Kidney (tissue), 14 donors: ENCODE data around the gene PRR3. TPM values are rescaled to one million over a fixed set of nuclear protein-coding genes. Genes with fewer than 3 reads are reported as not detected.
"Not testable (repeated sequence)": the region's sequence is repeated elsewhere in the genome, so short reads cannot be mapped to it uniquely, and the experiment has no call there.

Source experiments
- DNase-seq, 5 donors: peaks; one replicate each; pipeline ENCODE4 v3.0.0-alpha.2; 2013 to 2020
- FAIRE-seq: peaks from 2 replicates; lab custom pipeline; 2012; peaks lifted over from hg19 to GRCh38; lab: Jason Lieb, UNC
- H3K27ac ChIP-seq, 2 donors: one replicate each; pipeline ENCODE4 v1.7.0; 2013; ENCODE audit warnings: low read depth in 2 of 2, low read length in 2 of 2, inconsistent platforms in 1 of 2
- H3K27me3 ChIP-seq: one replicate; pipeline ENCODE4 v1.7.1; 2013; ENCODE audit warnings: low read length, inconsistent platforms; ENCODE audit not compliant: control insufficient read depth, insufficient read depth
- H3K36me3 ChIP-seq, 3 donors: one replicate each; pipeline versions ENCODE4 v1.7.0 to v1.7.1; 2013; ENCODE audit warnings: low read length in 3 of 3, control low read depth in 1 of 3, inconsistent platforms in 1 of 3; ENCODE audit not compliant: insufficient read depth in 3 of 3, control insufficient read depth in 2 of 3
- H3K4me1 ChIP-seq, 3 donors: one replicate each; pipeline versions ENCODE4 v1.7.0 to v1.7.1; 2013; ENCODE audit warnings: low read length in 3 of 3, inconsistent platforms in 1 of 3, low read depth in 1 of 3; ENCODE audit not compliant: control insufficient read depth in 2 of 3, insufficient read depth in 2 of 3
- H3K4me3 ChIP-seq, 3 donors: one replicate each; pipeline versions ENCODE4 v1.7.0 to v1.8.1; 2013; ENCODE audit warnings: low read length in 3 of 3, control low read depth in 1 of 3, inconsistent platforms in 1 of 3
- H3K9ac ChIP-seq, 3 donors: one replicate each; pipeline versions ENCODE4 v1.7.0 to v1.7.1; 2013; ENCODE audit warnings: low read length in 3 of 3, control low read depth in 1 of 3, inconsistent platforms in 1 of 3
- H3K9me3 ChIP-seq, 3 donors: one replicate each; pipeline versions ENCODE4 v1.7.0 to v1.7.1; 2013; ENCODE audit warnings: low read length in 3 of 3, control low read depth in 1 of 3, inconsistent platforms in 1 of 3; ENCODE audit not compliant: control insufficient read depth in 2 of 3, insufficient read depth in 1 of 3
- intact Hi-C: fragments of 100-400 bp; cut with DNase I; formaldehyde crosslinking; loops from one replicate; pipeline ENCODE4 v1.11.1; 2022
- polyA plus RNA-seq: library from polyadenylated mRNA; stranded (reverse); fragments of 350-450 nt; fragmentation: Illumina TruSeq; extraction: RNeasy Lipid Tissue Mini Kit (QIAGEN cat#74804); gene quantifications from one replicate; pipeline ENCODE4 v1.2.3, GENCODE V29; 2014; ENCODE audit warnings: low read depth, low replicate concordance; ENCODE audit not compliant: insufficient read depth
- total RNA-seq: library from RNA; stranded (reverse); fragmentation: NEBNext Ultra II Directional; extraction: Animal tissue kit (Norgen Biotek cat#: 25700); gene quantifications from one replicate; pipeline ENCODE4 v1.2.1, GENCODE V29; 2021
- TF ChIP-seq, protein P1 (sequence below): IDR thresholded peaks from 3 replicates; pipeline ENCODE4 v1.5.1; 2012; ENCODE audit warnings: mild to moderate bottlenecking, moderate library complexity, borderline replicate concordance; ENCODE audit not compliant: insufficient read depth; ENCODE audit errors: extremely low read depth
- donor health status: control.
- donor health status: control.
- donor health status: control.
- donor health status: control.
- donor health status: control.
- donor health status: DM: yes; HTN: yes; CAD: no.
- donor health status: Normal renal cell carcinoma (clear cell type).

The PRR3 gene
- total and polyA plus RNA-seq, 2 donors from 2014 or later: 7.9 to 9.3 TPM

- TF ChIP-seq, protein P1, sequence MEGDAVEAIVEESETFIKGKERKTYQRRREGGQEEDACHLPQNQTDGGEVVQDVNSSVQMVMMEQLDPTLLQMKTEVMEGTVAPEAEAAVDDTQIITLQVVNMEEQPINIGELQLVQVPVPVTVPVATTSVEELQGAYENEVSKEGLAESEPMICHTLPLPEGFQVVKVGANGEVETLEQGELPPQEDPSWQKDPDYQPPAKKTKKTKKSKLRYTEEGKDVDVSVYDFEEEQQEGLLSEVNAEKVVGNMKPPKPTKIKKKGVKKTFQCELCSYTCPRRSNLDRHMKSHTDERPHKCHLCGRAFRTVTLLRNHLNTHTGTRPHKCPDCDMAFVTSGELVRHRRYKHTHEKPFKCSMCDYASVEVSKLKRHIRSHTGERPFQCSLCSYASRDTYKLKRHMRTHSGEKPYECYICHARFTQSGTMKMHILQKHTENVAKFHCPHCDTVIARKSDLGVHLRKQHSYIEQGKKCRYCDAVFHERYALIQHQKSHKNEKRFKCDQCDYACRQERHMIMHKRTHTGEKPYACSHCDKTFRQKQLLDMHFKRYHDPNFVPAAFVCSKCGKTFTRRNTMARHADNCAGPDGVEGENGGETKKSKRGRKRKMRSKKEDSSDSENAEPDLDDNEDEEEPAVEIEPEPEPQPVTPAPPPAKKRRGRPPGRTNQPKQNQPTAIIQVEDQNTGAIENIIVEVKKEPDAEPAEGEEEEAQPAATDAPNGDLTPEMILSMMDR: no peak
- H3K36me3 ChIP-seq: no peaks in the 10 kb centered on the region
- no peaks in the 10 kb centered on the region for H3K4me1 ChIP-seq
- no peaks in the 10 kb centered on the region for H3K9me3 ChIP-seq
- no peak overlapping the region for H3K9ac ChIP-seq
- FAIRE-seq (no peak), DNase-seq (no peak)
- no peak overlapping the region for H3K4me3 ChIP-seq
- intact Hi-C loops: no loop called here
- H3K27ac ChIP-seq: no peak overlapping the region
- no peaks in the 10 kb centered on the region for H3K27me3 ChIP-seq
These were observed 36.6 kb upstream of the PRR3 start for GRCh38 chr6:30520522-30520921.

- H3K27ac ChIP-seq, FAIRE-seq, H3K9ac ChIP-seq, H3K27me3 ChIP-seq, H3K36me3 ChIP-seq, H3K9me3 ChIP-seq, H3K4me3 ChIP-seq, H3K4me1 ChIP-seq, intact Hi-C loops, DNase-seq: not testable (repeated sequence)
These were observed 36.0 kb upstream of the PRR3 start for GRCh38 chr6:30521082-30521481.

GRCh38 chr6:30521952-30522351 lies 35.1 kb upstream of the PRR3 start:
- H3K27me3 ChIP-seq, DNase-seq, H3K9ac ChIP-seq, H3K9me3 ChIP-seq, FAIRE-seq, H3K36me3 ChIP-seq, H3K4me3 ChIP-seq, H3K4me1 ChIP-seq, intact Hi-C loops, H3K27ac ChIP-seq: not testable (repeated sequence)

DNA sequence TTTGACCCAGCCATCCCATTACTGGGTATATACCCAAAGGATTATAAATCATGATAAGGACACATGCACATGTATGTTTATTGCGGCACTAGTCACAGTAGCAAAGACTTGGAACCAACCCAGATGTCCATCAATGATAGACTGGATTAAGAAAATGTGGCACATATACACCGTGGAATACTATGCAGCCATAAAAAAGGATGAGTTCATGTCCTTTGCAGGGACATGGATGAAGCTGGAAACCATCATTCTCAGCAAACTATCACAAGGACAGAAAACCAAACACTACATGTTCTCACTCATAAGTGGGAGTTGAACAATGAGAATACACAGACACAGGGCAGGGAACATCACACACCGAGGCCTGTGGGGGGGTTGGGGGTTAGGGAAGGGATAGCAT lies 30.7 kb upstream of the PRR3 start:
- H3K36me3 ChIP-seq, H3K4me3 ChIP-seq, H3K9me3 ChIP-seq, H3K27ac ChIP-seq, H3K9ac ChIP-seq, H3K27me3 ChIP-seq, H3K4me1 ChIP-seq, intact Hi-C loops, DNase-seq, FAIRE-seq: not testable (repeated sequence)

GRCh38 chr6:30529349-30529875 lies 27.7 kb upstream of the PRR3 start:
- FAIRE-seq, H3K9me3 ChIP-seq, H3K27me3 ChIP-seq, H3K27ac ChIP-seq, intact Hi-C loops, H3K4me3 ChIP-seq, H3K4me1 ChIP-seq, DNase-seq, H3K9ac ChIP-seq, H3K36me3 ChIP-seq: not testable (repeated sequence)
